ENCODE results near the gene CEP250.

GRCh38 chr20:35432430-35432735, 23.0 kb upstream of the CEP250 start:
- TF ChIP-seq GATA3 (IDR thresholded peaks at IDR 0.05; ENCODE audit: low read depth, low read length) (no peak), GATA2 (IDR thresholded peaks at IDR 0.05; ENCODE audit: low read depth, low read length) (no peak)
